Endothelial cell of umbilical vein (primary cell): ENCODE data around the gene PFAS. TPM values are rescaled to one million over a fixed set of nuclear protein-coding genes. Genes with fewer than 3 reads are reported as not detected.
A peak's percentile ranks its signal among the peaks of the same experiment; 100 is the strongest.

ENCODE experiments used
- BruUV-seq: library from RNA; stranded (reverse); fragments of 400-500 nt; replicated peaks from 2 replicates; lab custom pipeline; 2021; lab: Mats Ljungman, UMichigan
- CTCF ChIA-PET: fragments of 300-600, 350-600 bp; sonication (Branson Sonifier 250); formaldehyde crosslinking; loops from one replicate; lab custom pipeline; 2021; ENCODE audit warnings: antibody characterized with exemption, inconsistent platforms; lab: Charles Lee
- POLR2A ChIA-PET: fragments of 300-600, 350-600 bp; sonication (Branson Sonifier 250); formaldehyde crosslinking; loops from one replicate; lab custom pipeline; 2021; ENCODE audit warnings: antibody characterized with exemption, inconsistent platforms; lab: Charles Lee
- DNase-seq: peaks from one replicate; pipeline ENCODE4 v3.0.0-alpha.2; 2011; ENCODE audit warnings: low read depth, low spot score
- FAIRE-seq: peaks from 2 replicates; lab custom pipeline; 2011; peaks lifted over from hg19 to GRCh38; lab: Jason Lieb, UNC
- H2AFZ ChIP-seq: 2 replicates; pipeline ENCODE4 v1.6.0; 2012; ENCODE audit warnings: low read depth, low read length, control low read depth, inconsistent platforms
- H3K27ac ChIP-seq: 2 replicates; pipeline ENCODE4 v1.5.1; 2011; ENCODE audit warnings: low read depth, mild to moderate bottlenecking, control low read depth, low read length, moderate library complexity; ENCODE audit not compliant: insufficient read depth
- H3K27me3 ChIP-seq, 2 experiments: 2 replicates each; pipeline versions ENCODE4 v1.6.0 to v1.6.1; 2011; ENCODE audit warnings: low read length in 2 of 2, mixed read lengths in 1 of 2; ENCODE audit not compliant: control insufficient read depth in 2 of 2, insufficient read depth in 2 of 2
- H3K36me3 ChIP-seq, 2 experiments: 2 replicates in 1 of 2; 3 replicates in 1 of 2; pipeline ENCODE4 v1.5.1; 2011; ENCODE audit warnings: low read length in 2 of 2, mild to moderate bottlenecking in 1 of 2, moderate library complexity in 1 of 2; ENCODE audit not compliant: control insufficient read depth in 2 of 2, insufficient read depth in 2 of 2; ENCODE audit errors: extremely low read depth in 1 of 2
- H3K4me1 ChIP-seq: 3 replicates; pipeline ENCODE4 v1.5.1; 2011; ENCODE audit warnings: mild to moderate bottlenecking, low read length; ENCODE audit not compliant: control insufficient read depth, insufficient read depth; ENCODE audit errors: extremely low read depth
- H3K4me2 ChIP-seq: 2 replicates; pipeline ENCODE4 v1.6.1; 2011; ENCODE audit warnings: low read length, control low read depth, mixed read lengths; ENCODE audit not compliant: insufficient read depth
- H3K4me3 ChIP-seq, 3 experiments: fragments of 200-600 bp in 1 of 3; sonication (generic), shearing (Covaris generic) in 1 of 3; replicated peaks in 1 of 3; 2 replicates each; pipeline ENCODE4 v1.5.1; 2011 to 2016; ENCODE audit warnings: control low read depth in 3 of 3, low read length in 3 of 3, mild to moderate bottlenecking in 2 of 3, inconsistent platforms in 1 of 3, low read depth in 1 of 3, moderate library complexity in 1 of 3; ENCODE audit not compliant: insufficient read depth in 1 of 3
- H3K79me2 ChIP-seq: 2 replicates; pipeline ENCODE4 v1.6.0; 2012; ENCODE audit warnings: low read length, inconsistent platforms; ENCODE audit not compliant: control insufficient read depth, insufficient read depth
- H3K9ac ChIP-seq: replicated peaks from 2 replicates; pipeline ENCODE3; 2011; ENCODE audit warnings: low read length, control low read depth; ENCODE audit not compliant: insufficient read depth; ENCODE audit errors: extremely low read depth
- H3K9me1 ChIP-seq: replicated peaks from 3 replicates; pipeline ENCODE4 v1.6.0; 2011; ENCODE audit warnings: mild to moderate bottlenecking, low read length; ENCODE audit not compliant: control insufficient read depth, insufficient read depth; ENCODE audit errors: extremely low read depth
- H3K9me3 ChIP-seq: replicated peaks from 2 replicates; pipeline ENCODE4 v1.5.1; 2012; ENCODE audit warnings: low read length, inconsistent platforms; ENCODE audit not compliant: control insufficient read depth, insufficient read depth
- H4K20me1 ChIP-seq: replicated peaks from 2 replicates; pipeline ENCODE3; 2011; ENCODE audit warnings: mild to moderate bottlenecking, low read length; ENCODE audit not compliant: control insufficient read depth, insufficient read depth; ENCODE audit errors: extremely low read depth
- EZH2 ChIP-seq: IDR thresholded peaks from 2 replicates; pipeline ENCODE4 v1.6.1; 2012; ENCODE audit warnings: borderline replicate concordance, low read depth, mild to moderate bottlenecking, moderate library complexity, low read length, inconsistent platforms; ENCODE audit not compliant: severe bottlenecking
- FOS ChIP-seq: IDR thresholded peaks from 2 replicates; pipeline ENCODE4 v1.6.1; 2011; ENCODE audit warnings: mild to moderate bottlenecking, low read length, moderate library complexity, borderline replicate concordance; ENCODE audit not compliant: insufficient read depth
- GATA2 ChIP-seq: IDR thresholded peaks from 2 replicates; pipeline ENCODE4 v1.7.0; 2011; ENCODE audit warnings: low read depth, mild to moderate bottlenecking, moderate library complexity, mixed read lengths, low read length; ENCODE audit not compliant: insufficient read length, insufficient read depth
- JUN ChIP-seq: IDR thresholded peaks from 2 replicates; pipeline ENCODE4 v1.6.1; 2011; ENCODE audit warnings: borderline replicate concordance, low read depth; ENCODE audit not compliant: insufficient read length, insufficient read depth
- MYC ChIP-seq: IDR thresholded peaks from one replicate; pipeline ENCODE4 v1.6.1; 2011; ENCODE audit warnings: mild to moderate bottlenecking, low read depth, low read length
- POLR2A ChIP-seq: IDR thresholded peaks from 2 replicates; pipeline ENCODE4 v1.6.1; 2012; ENCODE audit warnings: low read depth, mild to moderate bottlenecking, control low read depth, low read length
- POLR2AphosphoS5 ChIP-seq: IDR thresholded peaks from 2 replicates; pipeline ENCODE4 v1.6.1; 2012; ENCODE audit warnings: low read depth, mild to moderate bottlenecking, control low read depth, low read length, moderate library complexity; ENCODE audit not compliant: insufficient read depth
- dilution Hi-C: fragments of 300-500 bp; cut with MboI; formaldehyde crosslinking; loops from one replicate; pipeline ENCODE4 v1.15.0; 2019; ENCODE audit warnings: low sequenced_read_pairs; ENCODE audit not compliant: extremely low pct_ligation_motif_present
- intact Hi-C: fragments of 100-400 bp; cut with micrococcal nuclease; formaldehyde crosslinking; loops from one replicate; pipeline ENCODE4 v1.10.0; 2022
- polyA plus RNA-seq, 4 experiments: library from polyadenylated mRNA; depleted of rRNA in 3 of 4; stranded (reverse) in 3 of 4; unstranded in 1 of 4; fragments of >200 nt; gene quantifications; 2 replicates each; pipeline versions ENCODE4 v1.2.1 to v1.2.3, GENCODE V29; 2011 to 2012; ENCODE audit warnings: missing spikeins in 1 of 4
- total RNA-seq: library from RNA; stranded (reverse); gene quantifications from 2 replicates; pipeline ENCODE4 v1.2.3, GENCODE V29; 2021
- TF ChIP-seq, protein P1 (sequence below), 2 donors: IDR thresholded peaks; 1 replicate in 1 of 2; 2 replicates in 1 of 2; pipeline ENCODE4 v1.5.1; 2011; ENCODE audit warnings: low read length in 2 of 2, mild to moderate bottlenecking in 2 of 2, moderate library complexity in 2 of 2, control low read depth in 1 of 2, inconsistent platforms in 1 of 2, low read depth in 1 of 2; ENCODE audit not compliant: insufficient read depth in 1 of 2; ENCODE audit errors: extremely low read depth in 1 of 2
- TF ChIP-seq, protein P2 (sequence below): IDR thresholded peaks from 2 replicates; pipeline ENCODE4 v1.6.1; 2011; ENCODE audit not compliant: insufficient read depth, insufficient read length

Gene PFAS
- total and polyA plus RNA-seq, 2 donors (not counting 3 experiments of a cell fraction or from before 2014, with no cell fraction given): 34.1 to 108 TPM

GRCh38 chr17:8226536-8227237 lies 22.4 kb upstream of the PFAS start:
- H3K36me3 ChIP-seq: peaks cover 11 to 28% of the 10 kb centered on the region in 2 experiments
- no peaks in the 10 kb centered on the region for H4K20me1 ChIP-seq
- H3K9ac ChIP-seq: no peak overlapping the region
- H3K4me2 ChIP-seq: peak overlapping the region; percentile 28
- H3K4me1 ChIP-seq: peaks cover 9% of the 10 kb centered on the region
- no peaks in the 10 kb centered on the region for H3K9me1 ChIP-seq
- H3K79me2 ChIP-seq: no peaks in the 10 kb centered on the region
- ChIA-PET POLR2A (no interaction called here), CTCF (interaction anchor here (1.0 to 1.6 kb wide), 4 partner anchors 11 to 157 kb away, joined by 3 to 5 read pairs (median 3); no protein-coding TSS in a partner anchor)
- DNase-seq (peak; percentile 95), FAIRE-seq (peak; percentile 77)
- dilution Hi-C loops (no loop called here), intact Hi-C loops (loop anchor here (1.0 to 2.0 kb wide), 2 partner anchors 21 to 74 kb away; no protein-coding TSS in a partner anchor)
- H2AFZ ChIP-seq: no peak overlapping the region
- no peaks in the 10 kb centered on the region for H3K9me3 ChIP-seq
- H3K4me3 ChIP-seq: peak overlapping the region; percentile 15 to 27 (median 25)
- H3K27me3 ChIP-seq: no peaks in the 10 kb centered on the region
- TF ChIP-seq GATA2 (no peak), FOS (no peak), EZH2 (no peak), POLR2AphosphoS5 (peak; percentile 64), POLR2A (peak; percentile 83), JUN (no peak), MYC (no peak)
- TF ChIP-seq, protein P1, sequence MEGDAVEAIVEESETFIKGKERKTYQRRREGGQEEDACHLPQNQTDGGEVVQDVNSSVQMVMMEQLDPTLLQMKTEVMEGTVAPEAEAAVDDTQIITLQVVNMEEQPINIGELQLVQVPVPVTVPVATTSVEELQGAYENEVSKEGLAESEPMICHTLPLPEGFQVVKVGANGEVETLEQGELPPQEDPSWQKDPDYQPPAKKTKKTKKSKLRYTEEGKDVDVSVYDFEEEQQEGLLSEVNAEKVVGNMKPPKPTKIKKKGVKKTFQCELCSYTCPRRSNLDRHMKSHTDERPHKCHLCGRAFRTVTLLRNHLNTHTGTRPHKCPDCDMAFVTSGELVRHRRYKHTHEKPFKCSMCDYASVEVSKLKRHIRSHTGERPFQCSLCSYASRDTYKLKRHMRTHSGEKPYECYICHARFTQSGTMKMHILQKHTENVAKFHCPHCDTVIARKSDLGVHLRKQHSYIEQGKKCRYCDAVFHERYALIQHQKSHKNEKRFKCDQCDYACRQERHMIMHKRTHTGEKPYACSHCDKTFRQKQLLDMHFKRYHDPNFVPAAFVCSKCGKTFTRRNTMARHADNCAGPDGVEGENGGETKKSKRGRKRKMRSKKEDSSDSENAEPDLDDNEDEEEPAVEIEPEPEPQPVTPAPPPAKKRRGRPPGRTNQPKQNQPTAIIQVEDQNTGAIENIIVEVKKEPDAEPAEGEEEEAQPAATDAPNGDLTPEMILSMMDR (IDR thresholded peaks at IDR 0.05; ENCODE audit: extremely low read depth in 1 of 2, insufficient read depth in 1 of 2, low read depth in 1 of 2, low read length in 2 of 2): no peak
- TF ChIP-seq, protein P2, sequence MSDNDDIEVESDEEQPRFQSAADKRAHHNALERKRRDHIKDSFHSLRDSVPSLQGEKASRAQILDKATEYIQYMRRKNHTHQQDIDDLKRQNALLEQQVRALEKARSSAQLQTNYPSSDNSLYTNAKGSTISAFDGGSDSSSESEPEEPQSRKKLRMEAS: no peak
- peak overlapping the region; percentile 48 for H3K27ac ChIP-seq
- BruUV-seq: no TSS peak
